SU-DHL-6 (cell line): Measurements from ENCODE around the gene USP25.

Source experiments
- H2AFZ ChIP-seq: fragments of 200-600 bp; sonication (generic); 2 replicates; pipeline ENCODE4 v1.6.1; 2014; ENCODE audit warnings: low read depth, mild to moderate bottlenecking, moderate library complexity, mixed read lengths, antibody characterized with exemption, low read length; ENCODE audit not compliant: severe bottlenecking
- H3F3A ChIP-seq: fragments of 200-600 bp; shearing (Covaris generic); 2 replicates; pipeline ENCODE4 v1.6.0; 2016; ENCODE audit warnings: antibody characterized with exemption, mild to moderate bottlenecking; ENCODE audit not compliant: insufficient read depth
- H3K27ac ChIP-seq: fragments of 200-600 bp; sonication (generic); 2 replicates; pipeline ENCODE4 v1.5.1; 2016; ENCODE audit warnings: low read depth, mild to moderate bottlenecking, low read length, moderate library complexity, mixed read lengths
- H3K27me3 ChIP-seq: fragments of 200-600 bp; sonication (generic), shearing (Covaris generic); 2 replicates; pipeline ENCODE4 v1.6.0; 2014; ENCODE audit warnings: mild to moderate bottlenecking, low read length
- H3K36me3 ChIP-seq: fragments of 200-600 bp; sonication (generic); 2 replicates; pipeline ENCODE4 v1.6.1; 2014; ENCODE audit warnings: mild to moderate bottlenecking, low read length, mixed read lengths
- H3K4me2 ChIP-seq: fragments of 300-600, 200-600 bp; shearing (Covaris generic), sonication (generic); 2 replicates; pipeline ENCODE4 v1.6.0; 2014; ENCODE audit warnings: low read length, low read depth, mild to moderate bottlenecking; ENCODE audit not compliant: poor library complexity, severe bottlenecking
- H3K4me3 ChIP-seq: fragments of 200-600 bp; sonication (generic); 2 replicates; pipeline ENCODE4 v1.5.1; 2014; ENCODE audit warnings: antibody characterized with exemption, low read length, mild to moderate bottlenecking, mixed read lengths; ENCODE audit not compliant: insufficient read depth, poor library complexity, severe bottlenecking
- H3K79me2 ChIP-seq: fragments of 200-600 bp; sonication (generic); 2 replicates; pipeline ENCODE4 v1.6.1; 2014; ENCODE audit warnings: mild to moderate bottlenecking, low read length, moderate library complexity; ENCODE audit not compliant: insufficient read depth
- H3K9ac ChIP-seq: fragments of 200-600 bp; sonication (generic); 2 replicates; pipeline ENCODE4 v1.7.0; 2014; ENCODE audit warnings: mild to moderate bottlenecking, low read length
- H3K9me2 ChIP-seq: fragments of 200-600 bp; sonication (generic); replicated peaks from 2 replicates; pipeline ENCODE4 v1.6.1; 2014; ENCODE audit warnings: low read length; ENCODE audit not compliant: insufficient read depth
- H3K9me3 ChIP-seq: fragments of 200-600 bp; sonication (generic); 2 replicates; pipeline ENCODE4 v1.6.1; 2014; ENCODE audit warnings: low read length, mixed read lengths; ENCODE audit not compliant: insufficient read depth
- H4K20me1 ChIP-seq: fragments of 200-600 bp; sonication (generic); 2 replicates; pipeline ENCODE4 v1.6.1; 2014; ENCODE audit warnings: low read depth, mild to moderate bottlenecking, antibody characterized with exemption, low read length, moderate library complexity, mixed read lengths
- CTCF ChIP-seq: fragments of 200-600 bp; sonication (generic); IDR thresholded peaks from one replicate; pipeline ENCODE4 v1.5.1; 2017; ENCODE audit warnings: antibody characterized with exemption, mild to moderate bottlenecking, low read length, moderate library complexity; ENCODE audit not compliant: insufficient read depth, poor library complexity, severe bottlenecking
- EZH2phosphoT487 ChIP-seq: fragments of 200-600 bp; sonication (generic), shearing (Covaris generic); conservative IDR thresholded peaks from 2 replicates; pipeline ENCODE4 v1.6.1; 2018; ENCODE audit warnings: mild to moderate bottlenecking, antibody characterized with exemption, low read length, moderate library complexity, mixed read lengths

Gene USP25

DNA sequence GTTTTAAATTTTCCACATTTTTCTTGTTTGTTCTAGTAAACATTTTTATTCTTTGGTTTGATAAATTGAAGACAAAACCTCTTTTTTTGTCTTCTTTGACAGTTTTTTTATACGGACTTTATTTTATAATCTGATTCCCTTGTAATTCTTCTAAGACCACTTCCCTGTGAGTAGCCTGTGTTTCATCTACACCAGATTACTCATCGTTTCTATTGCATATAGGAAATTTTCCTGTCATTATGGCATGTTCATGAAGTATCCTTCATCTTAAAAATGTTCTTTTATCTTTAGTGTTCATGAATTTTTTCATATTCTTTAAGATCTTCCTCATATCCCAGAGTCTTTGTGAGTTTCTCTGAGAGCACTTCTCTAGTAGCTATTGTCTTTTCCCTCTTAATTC, 109.8 kb downstream of the USP25 start:
- H3K4me3 ChIP-seq = no peak overlapping the region
- no peaks in the 10 kb centered on the region for H3F3A ChIP-seq
- no peak overlapping the region for H3K27ac ChIP-seq
- no peaks in the 10 kb centered on the region for H3K79me2 ChIP-seq
- H3K9me2 ChIP-seq = no peaks in the 10 kb centered on the region
- no peaks in the 10 kb centered on the region for H4K20me1 ChIP-seq
- TF ChIP-seq CTCF (no peak), EZH2phosphoT487 (no peak)
- H2AFZ ChIP-seq = no peak overlapping the region
- no peak overlapping the region for H3K9ac ChIP-seq
- no peak overlapping the region for H3K4me2 ChIP-seq
- no peaks in the 10 kb centered on the region for H3K27me3 ChIP-seq
- 0 out of 2 replicates have a peak, but pooled peaks cover 6% of the 10 kb centered on the region for H3K36me3 ChIP-seq
- no peaks in the 10 kb centered on the region for H3K9me3 ChIP-seq

DNA sequence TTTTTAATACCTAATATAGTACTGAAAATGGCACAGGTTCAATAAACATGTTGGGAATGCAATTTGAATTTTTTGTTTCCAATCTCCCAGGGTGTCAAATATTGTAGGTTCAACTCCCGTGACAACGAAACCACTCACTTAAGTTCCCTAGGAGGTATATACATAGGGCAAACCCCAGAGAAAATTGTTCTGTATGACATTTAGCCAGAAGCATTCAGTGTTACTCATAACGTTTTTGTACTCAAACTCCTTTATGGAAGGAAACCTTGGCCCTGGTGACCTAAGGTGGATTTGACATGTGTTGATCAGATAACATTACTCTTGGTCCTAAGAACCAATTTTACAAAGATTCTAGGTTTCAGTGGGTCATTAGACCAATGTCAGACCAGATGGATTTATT, 110.6 kb downstream of the USP25 start:
- Histone ChIP-seq H3K79me2 (no peaks in the 10 kb centered on the region), H4K20me1 (no peaks in the 10 kb centered on the region), H3K27ac (no peak overlapping the region)

GRCh38 chr21:15841856-15842564, 112.2 kb downstream of the USP25 start:
- no peak overlapping the region for H3K4me3 ChIP-seq
- H3K27me3 ChIP-seq = no peaks in the 10 kb centered on the region
- no peaks in the 10 kb centered on the region for H3K79me2 ChIP-seq
- H3K9me2 ChIP-seq = no peaks in the 10 kb centered on the region
- no peak overlapping the region for H3K9ac ChIP-seq
- no peaks in the 10 kb centered on the region for H4K20me1 ChIP-seq
- no peaks in the 10 kb centered on the region; the same call in 1 of the 2 replicates for H3K36me3 ChIP-seq
- H2AFZ ChIP-seq = no peak overlapping the region
- no peak overlapping the region for H3K27ac ChIP-seq
- no peak for TF ChIP-seq CTCF
- TF ChIP-seq EZH2phosphoT487 = no peak
- H3K9me3 ChIP-seq = no peaks in the 10 kb centered on the region
- no peak overlapping the region for H3K4me2 ChIP-seq
- H3F3A ChIP-seq = no peaks in the 10 kb centered on the region

More for the DNA sequence above, 110.6 kb downstream of the USP25 start:
- Histone ChIP-seq H3K9me2 (no peaks in the 10 kb centered on the region), H3K36me3 (0 out of 2 replicates have a peak, but pooled peaks cover 4% of the 10 kb centered on the region), H2AFZ (no peak overlapping the region), H3F3A (no peaks in the 10 kb centered on the region), H3K27me3 (no peaks in the 10 kb centered on the region), H3K4me3 (no peak overlapping the region), H3K9me3 (no peaks in the 10 kb centered on the region), H3K9ac (no peak overlapping the region), H3K4me2 (no peak overlapping the region)
- TF ChIP-seq CTCF = no peak
- no peak for TF ChIP-seq EZH2phosphoT487
